HepG2 (cell line): ENCODE measurements around the gene GJC1. TPM values are rescaled to one million over a fixed set of nuclear protein-coding genes. Genes with fewer than 3 reads are reported as not detected.

Source experiments
- CHD4 ChIP-seq: fragments of 200-600 bp; sonication (generic); IDR thresholded peaks from 2 replicates; pipeline ENCODE4 v1.7.0; 2017; ENCODE audit warnings: mild to moderate bottlenecking, low read length, borderline replicate concordance
- DR1 ChIP-seq: sonication (generic); formaldehyde crosslinking; IDR thresholded peaks from 2 replicates; pipeline ENCODE4 v1.8.0; 2021; ENCODE audit warnings: mild to moderate bottlenecking, missing genetic modification reagents, inconsistent platforms
- E2F5 ChIP-seq: sonication (generic); formaldehyde crosslinking; conservative IDR thresholded peaks from 2 replicates; pipeline ENCODE4 v1.4.0; 2020; ENCODE audit warnings: missing genetic modification reagents
- ERF ChIP-seq: IDR thresholded peaks from 2 replicates; pipeline ENCODE4 v1.6.1; 2018; ENCODE audit warnings: missing biosample characterization, missing genetic modification reagents
- FOXK1 ChIP-seq: sonication (generic); formaldehyde crosslinking; IDR thresholded peaks from 2 replicates; pipeline ENCODE4 v1.4.0; 2020; ENCODE audit warnings: low read depth, missing genetic modification reagents, borderline replicate concordance
- GTF2F1 ChIP-seq: fragments of 150-350 bp; IDR thresholded peaks from 2 replicates; pipeline ENCODE4 v1.6.1; 2014; ENCODE audit warnings: low read length
- MIER2 ChIP-seq: IDR thresholded peaks from 2 replicates; pipeline ENCODE4 v1.6.1; 2016; ENCODE audit warnings: missing biosample characterization, missing genetic modification reagents
- MIER3 ChIP-seq: IDR thresholded peaks from 2 replicates; pipeline ENCODE4 v1.6.1; 2016; ENCODE audit warnings: missing compliant biosample characterization, borderline replicate concordance
- MNT ChIP-seq: fragments of 450-650 bp; IDR thresholded peaks from 2 replicates; pipeline ENCODE4 v1.6.1; 2016
- NPAS2 ChIP-seq: sonication (generic); formaldehyde crosslinking; IDR thresholded peaks from 2 replicates; pipeline ENCODE4 v1.8.0; 2022; ENCODE audit warnings: mild to moderate bottlenecking, missing genetic modification reagents, borderline replicate concordance
- PTBP1 ChIP-seq: fragments of 200-400 bp; formaldehyde crosslinking; IDR thresholded peaks from 2 replicates; pipeline ENCODE4 v1.6.1; 2018; ENCODE audit warnings: low read length, low read depth; ENCODE audit not compliant: poor library complexity, severe bottlenecking
- RBFOX2 ChIP-seq: fragments of 200-400 bp; formaldehyde crosslinking; IDR thresholded peaks from 2 replicates; pipeline ENCODE4 v1.6.1; 2017; ENCODE audit warnings: low read depth, mild to moderate bottlenecking, low read length
- RFX1 ChIP-seq: fragments of 450-650 bp; IDR thresholded peaks from 2 replicates; pipeline ENCODE4 v1.6.1; 2017
- SKIL ChIP-seq: sonication (generic); formaldehyde crosslinking; IDR thresholded peaks from 2 replicates; pipeline ENCODE4 v1.8.0; 2022; ENCODE audit warnings: missing genetic modification reagents, mild to moderate bottlenecking, moderate library complexity, borderline replicate concordance
- TFAP4 ChIP-seq: sonication (generic); IDR thresholded peaks from 2 replicates; pipeline ENCODE4 v1.6.1; 2016; ENCODE audit warnings: low read depth, borderline replicate concordance
- ZFP90 ChIP-seq: sonication (generic); formaldehyde crosslinking; IDR thresholded peaks from 2 replicates; pipeline ENCODE4 v1.8.0; 2022; ENCODE audit warnings: missing genetic modification reagents, mild to moderate bottlenecking, inconsistent platforms, borderline replicate concordance
- ZNF296 ChIP-seq: sonication (generic); formaldehyde crosslinking; conservative IDR thresholded peaks from 2 replicates; pipeline ENCODE4 v1.5.0; 2020; ENCODE audit warnings: mild to moderate bottlenecking, missing genetic modification reagents
- ZNF512 ChIP-seq: sonication (generic); formaldehyde crosslinking; IDR thresholded peaks from 2 replicates; pipeline ENCODE4 v1.4.0; 2020; ENCODE audit warnings: mild to moderate bottlenecking, missing genetic modification reagents
- ZNF652 ChIP-seq: IDR thresholded peaks from 2 replicates; pipeline ENCODE4 v1.6.1; 2016; ENCODE audit warnings: low read depth, borderline replicate concordance
- ZNF672 ChIP-seq: sonication (generic); formaldehyde crosslinking; IDR thresholded peaks from 2 replicates; pipeline ENCODE4 v1.8.1; 2022; ENCODE audit warnings: missing genetic modification reagents
- ZNF678 ChIP-seq: sonication (generic); formaldehyde crosslinking; IDR thresholded peaks from 2 replicates; pipeline ENCODE4 v1.4.0; 2020; ENCODE audit warnings: mild to moderate bottlenecking, missing genetic modification reagents
- ZNF747 ChIP-seq: sonication (generic); formaldehyde crosslinking; IDR thresholded peaks from 2 replicates; pipeline ENCODE4 v1.8.1; 2023; ENCODE audit warnings: missing genetic modification reagents, mild to moderate bottlenecking, borderline replicate concordance
- ZNF776 ChIP-seq: sonication (generic); formaldehyde crosslinking; IDR thresholded peaks from 2 replicates; pipeline ENCODE4 v1.4.0; 2020; ENCODE audit warnings: mild to moderate bottlenecking, missing genetic modification reagents
- ZNF878 ChIP-seq: sonication (generic); formaldehyde crosslinking; IDR thresholded peaks from 2 replicates; pipeline ENCODE4 v1.8.1; 2023; ENCODE audit warnings: mild to moderate bottlenecking, missing genetic modification reagents, moderate library complexity
- polyA plus RNA-seq, 8 experiments: library from polyadenylated mRNA; depleted of rRNA in 3 of 8; stranded (reverse) in 7 of 8; unstranded in 1 of 8; fragments of >200 nt; fragmentation: Illumina TruSeq in 4 of 8; extraction: Trizol in 4 of 8; gene quantifications; 2 replicates each; pipeline versions ENCODE4 v1.2.1 to v1.2.3, GENCODE V29; 2011 to 2016; ENCODE audit warnings: low read depth in 4 of 8, missing spikeins in 1 of 8, mixed read lengths in 1 of 8; ENCODE audit not compliant: insufficient read depth in 1 of 8
- total RNA-seq, 5 experiments: library from RNA; depleted of rRNA; stranded (reverse); fragments of >200 nt; fragmentation: Illumina TruSeq; extraction: Trizol; gene quantifications; 2 replicates each; pipeline ENCODE4 v1.2.3, GENCODE V29; 2016; ENCODE audit warnings: low read depth in 1 of 5

GJC1 gene
- total and polyA plus RNA-seq, 2 of the 13 experiments (the other 11 are each of a cell fraction or from before 2014, with no cell fraction given): 1.7 TPM

GRCh38 chr17:44775136-44775837 is 54.8 kb downstream of the GJC1 start (continued):
- TF ChIP-seq ERF: no peak; the same call in 1 of the 2 replicates
- peak; percentile 82; the same call in 1 of the 2 replicates for TF ChIP-seq ZNF678 (CRISPR knock-in tag)
- no peak for TF ChIP-seq RFX1
- no peak; the same call in 1 of the 2 replicates for TF ChIP-seq ZFP90 (CRISPR knock-in tag)
- TF ChIP-seq FOXK1 (CRISPR knock-in tag): no peak
- no peak for TF ChIP-seq ZNF512 (CRISPR knock-in tag)
- TF ChIP-seq MNT: peak; percentile 65; the same call in 1 of the 2 replicates
- no peak for TF ChIP-seq MIER3 (CRISPR knock-in tag)
- TF ChIP-seq SKIL (CRISPR knock-in tag): peak; percentile 62; the same call in 1 of the 2 replicates
- no peak for TF ChIP-seq NPAS2 (CRISPR knock-in tag)
- TF ChIP-seq ZNF672 (CRISPR knock-in tag): no peak
- no peak for TF ChIP-seq ZNF878 (CRISPR knock-in tag)
- no peak for TF ChIP-seq ZNF652
- no peak for TF ChIP-seq GTF2F1
- TF ChIP-seq PTBP1: peak; percentile 50
- peak; percentile 83; the same call in 1 of the 2 replicates for TF ChIP-seq ZNF776 (CRISPR knock-in tag)
- TF ChIP-seq CHD4: no peak
- TF ChIP-seq E2F5: no peak
- TF ChIP-seq DR1 (CRISPR knock-in tag): peak; percentile 78
- no peak; the same call in 1 of the 2 replicates for TF ChIP-seq ZNF747 (CRISPR knock-in tag)
- TF ChIP-seq TFAP4: no peak
- no peak for TF ChIP-seq ZNF296 (CRISPR knock-in tag)
- peak; percentile 69 for TF ChIP-seq RBFOX2
- TF ChIP-seq MIER2 (CRISPR knock-in tag): no peak
